Activated CD8-positive, alpha-beta T cell treated with anti-CD3 and anti-CD28 coated beads for 36 hours (primary cell): ENCODE results near the gene DGKI. TPM values are rescaled to one million over a fixed set of nuclear protein-coding genes. Genes with fewer than 3 reads are reported as not detected.

Experiments
- ATAC-seq: fragments of 200-7000 bp; cut with Tn5 transposase; one replicate; pipeline ENCODE4 v1.10.0; 2021; ENCODE audit warnings: mild to moderate bottlenecking, moderate library complexity
- CTCF ChIA-PET: fragments of 350-600 bp; sonication (Branson Sonifier 250); formaldehyde crosslinking; loops from one replicate; lab custom pipeline; 2021; ENCODE audit warnings: antibody characterized with exemption; lab: Charles Lee
- POLR2A ChIA-PET: fragments of 350-600 bp; sonication (Branson Sonifier 250); formaldehyde crosslinking; loops from one replicate; lab custom pipeline; 2021; ENCODE audit warnings: antibody characterized with exemption; lab: Charles Lee
- DNase-seq: peaks from one replicate; pipeline ENCODE4 v3.0.0-alpha.2; 2020
- H3K27ac Mint-ChIP-seq: one replicate; pipeline ENCODE4 v1.8.0; 2021; ENCODE audit warnings: mild to moderate bottlenecking, mixed read lengths
- H3K27me3 Mint-ChIP-seq: one replicate; pipeline ENCODE4 v1.8.0; 2021; ENCODE audit warnings: mixed read lengths
- H3K36me3 Mint-ChIP-seq: one replicate; pipeline ENCODE4 v1.8.0; 2021; ENCODE audit warnings: low read depth, mixed read lengths
- H3K4me1 Mint-ChIP-seq: one replicate; pipeline ENCODE4 v1.8.0; 2021; ENCODE audit warnings: low read depth, mixed read lengths
- H3K4me3 Mint-ChIP-seq: one replicate; pipeline ENCODE4 v1.8.0; 2021; ENCODE audit warnings: mild to moderate bottlenecking, moderate library complexity, mixed read lengths
- H3K9me3 Mint-ChIP-seq: one replicate; pipeline ENCODE4 v1.8.0; 2021; ENCODE audit warnings: mixed read lengths
- CTCF ChIP-seq: fragments of 200-600 bp; IDR thresholded peaks from one replicate; pipeline ENCODE4 v1.8.0; 2022; ENCODE audit warnings: antibody characterized with exemption, mild to moderate bottlenecking
- intact Hi-C: fragments of 100-400 bp; cut with micrococcal nuclease; formaldehyde crosslinking; loops from one replicate; pipeline ENCODE4 v1.10.0; 2022
- total RNA-seq, 2 experiments: library from RNA; stranded (reverse); gene quantifications; one replicate each; pipeline ENCODE4 v1.2.3, GENCODE V29; 2021

Gene DGKI
- total RNA-seq, 2 experiments from 2014 or later: 0.38 to 0.65 TPM

GRCh38 chr7:137890449-137890921 is 43.7 kb upstream of the DGKI start:
- ATAC-seq: peak; percentile 38
- H3K4me1 Mint-ChIP-seq: peaks cover 15% of the 10 kb centered on the region
- H3K9me3 Mint-ChIP-seq: no peaks in the 10 kb centered on the region
- H3K4me3 Mint-ChIP-seq: no peak overlapping the region
- no peaks in the 10 kb centered on the region for H3K27me3 Mint-ChIP-seq
- no peak overlapping the region for H3K27ac Mint-ChIP-seq
- intact Hi-C loops: no loop called here
- POLR2A ChIA-PET: no interaction called here
- CTCF ChIA-PET: interaction anchor here (1.3 kb wide), 1 partner anchor 234 kb away, joined by 5 read pairs; no protein-coding TSS in a partner anchor
- peaks cover 22% of the 10 kb centered on the region for H3K36me3 Mint-ChIP-seq
- no peak for DNase-seq
- no peak for TF ChIP-seq CTCF

GRCh38 chr7:137888241-137888640 is 41.5 kb upstream of the DGKI start:
- DNase-seq (no peak), ATAC-seq (no peak)
- CTCF ChIA-PET: interaction anchor here (0.6 to 1.1 kb wide), 2 partner anchors 96 to 232 kb away, joined by 3 to 4 read pairs; no protein-coding TSS in a partner anchor
- intact Hi-C loops: no loop called here
- Mint-ChIP-seq H3K4me3 (no peak overlapping the region), H3K27ac (no peak overlapping the region), H3K36me3 (peaks cover 21% of the 10 kb centered on the region), H3K9me3 (no peaks in the 10 kb centered on the region), H3K27me3 (no peaks in the 10 kb centered on the region), H3K4me1 (peaks cover 6% of the 10 kb centered on the region)
- POLR2A ChIA-PET: no interaction called here
- TF ChIP-seq CTCF: no peak

GRCh38 chr7:137886746-137887145 is 40.0 kb upstream of the DGKI start:
- ChIA-PET POLR2A (no interaction called here), CTCF (no interaction called here)
- Mint-ChIP-seq H3K36me3 (peaks cover 31% of the 10 kb centered on the region), H3K27ac (no peak overlapping the region), H3K4me3 (no peak overlapping the region), H3K9me3 (no peaks in the 10 kb centered on the region), H3K4me1 (peaks cover 6% of the 10 kb centered on the region), H3K27me3 (no peaks in the 10 kb centered on the region)
- ATAC-seq: no peak
- DNase-seq: no peak
- intact Hi-C loops: no loop called here
- TF ChIP-seq CTCF: no peak

- CTCF ChIA-PET: no interaction called here
- Mint-ChIP-seq H3K36me3 (peaks cover 34% of the 10 kb centered on the region), H3K9me3 (no peaks in the 10 kb centered on the region), H3K27me3 (no peaks in the 10 kb centered on the region), H3K4me3 (no peak overlapping the region), H3K4me1 (peaks cover 6% of the 10 kb centered on the region), H3K27ac (no peak overlapping the region)
- TF ChIP-seq CTCF: no peak
- POLR2A ChIA-PET: no interaction called here
- intact Hi-C loops: no loop called here
- ATAC-seq (no peak), DNase-seq (no peak)
Measured at GRCh38 chr7:137886281-137886680, 39.5 kb upstream of the DGKI start.

GRCh38 chr7:137885678-137886077 is 38.9 kb upstream of the DGKI start:
- Mint-ChIP-seq H3K4me3 (no peak overlapping the region), H3K27ac (no peak overlapping the region), H3K36me3 (peaks cover 34% of the 10 kb centered on the region), H3K9me3 (no peaks in the 10 kb centered on the region), H3K27me3 (no peaks in the 10 kb centered on the region), H3K4me1 (peaks cover 6% of the 10 kb centered on the region)
- intact Hi-C loops: no loop called here
- no peak for DNase-seq
- ATAC-seq: no peak
- ChIA-PET CTCF (no interaction called here), POLR2A (no interaction called here)
- no peak for TF ChIP-seq CTCF
